K562 (cell line): ENCODE results near the gene MRPS6. TPM values are rescaled to one million over a fixed set of nuclear protein-coding genes. Genes with fewer than 3 reads are reported as not detected.

ENCODE experiments used
- ARID2 ChIP-seq: fragments of 450-650 bp; IDR thresholded peaks from 2 replicates; pipeline ENCODE4 v1.6.1; 2017; ENCODE audit warnings: antibody characterized with exemption, mild to moderate bottlenecking
- BDP1 ChIP-seq: IDR thresholded peaks from 3 replicates; pipeline ENCODE4 v1.6.1; 2011; ENCODE audit not compliant: insufficient read length, insufficient read depth
- DDX20 ChIP-seq: fragments of 450-650 bp; IDR thresholded peaks from 2 replicates; pipeline ENCODE4 v1.6.1; 2016; ENCODE audit warnings: missing genetic modification characterization, low read depth, mild to moderate bottlenecking, missing compliant biosample characterization, moderate library complexity
- MTA3 ChIP-seq: fragments of 450-650 bp; formaldehyde crosslinking; IDR thresholded peaks from 2 replicates; pipeline ENCODE4 v1.6.1; 2017; ENCODE audit warnings: mild to moderate bottlenecking, borderline replicate concordance
- NCOA1 ChIP-seq: fragments of 450-650 bp; IDR thresholded peaks from 2 replicates; pipeline ENCODE4 v1.6.1; 2016; ENCODE audit warnings: low read depth
- NR4A1 ChIP-seq, 2 experiments: fragments of 250-450 bp in 1 of 2; fragments of 450-650 bp in 1 of 2; sonication (Bioruptor Pico) in 1 of 2; IDR thresholded peaks; 2 replicates each; pipeline versions ENCODE4 v1.4.0 to v1.6.1; 2016 to 2020; ENCODE audit warnings: mild to moderate bottlenecking in 2 of 2, missing compliant biosample characterization in 1 of 2, missing genetic modification characterization in 1 of 2, moderate library complexity in 1 of 2
- PCBP1 ChIP-seq: fragments of 200-400 bp; formaldehyde crosslinking; IDR thresholded peaks from 2 replicates; pipeline ENCODE4 v1.6.1; 2018; ENCODE audit warnings: mild to moderate bottlenecking, low read depth, low read length; ENCODE audit not compliant: poor library complexity, severe bottlenecking
- PTBP1 ChIP-seq: fragments of 200-400 bp; formaldehyde crosslinking; IDR thresholded peaks from 2 replicates; pipeline ENCODE4 v1.6.1; 2017; ENCODE audit warnings: low read depth, low read length
- SNRNP70 ChIP-seq: fragments of 200-400 bp; formaldehyde crosslinking; optimal IDR thresholded peaks from 2 replicates; pipeline ENCODE3; 2017; ENCODE audit warnings: low read depth, low read length
- SOX6 ChIP-seq: fragments of 450-650 bp; IDR thresholded peaks from 2 replicates; pipeline ENCODE4 v1.6.1; 2014; ENCODE audit warnings: mild to moderate bottlenecking
- TAL1 ChIP-seq: fragments of 450-650 bp; IDR thresholded peaks from 2 replicates; pipeline ENCODE4 v1.6.1; 2016; ENCODE audit warnings: mild to moderate bottlenecking
- TEAD2 ChIP-seq: fragments of 450-650 bp; IDR thresholded peaks from 2 replicates; pipeline ENCODE4 v1.6.1; 2016; ENCODE audit warnings: missing genetic modification characterization, control low read depth, missing compliant biosample characterization
- ZNF644 ChIP-seq: fragments of 200-800 bp; sonication (Bioruptor generic); IDR thresholded peaks from 2 replicates; pipeline ENCODE4 v1.6.1; 2016; ENCODE audit warnings: low read depth, missing genetic modification characterization, missing compliant biosample characterization
- polyA plus RNA-seq, 8 experiments: library from polyadenylated mRNA; depleted of rRNA in 4 of 8; stranded (reverse) in 5 of 8; unstranded in 3 of 8; fragments of >200 nt; fragmentation: Nextera tagmentation in 2 of 8; fragmentation: Illumina TruSeq in 1 of 8; extraction: Ambion mirVana in 2 of 8; extraction: Trizol in 1 of 8; gene quantifications; 2 replicates each; pipeline versions ENCODE4 v1.2.1 to v1.2.3, GENCODE V29; 2011 to 2014; ENCODE audit warnings: inconsistent platforms in 1 of 8, missing spikeins in 1 of 8
- total RNA-seq, 7 experiments: library from RNA; depleted of rRNA in 6 of 7; stranded (reverse); fragments of >200 nt in 6 of 7; fragmentation: Illumina TruSeq in 2 of 7; extraction: Trizol in 2 of 7; gene quantifications; 2 replicates each; pipeline versions ENCODE4 v1.2.1 to v1.2.3, GENCODE V29; 2011 to 2021; ENCODE audit warnings: low replicate concordance in 1 of 7
- TF ChIP-seq, protein P1 (sequence below): IDR thresholded peaks from 2 replicates; pipeline ENCODE4 v1.6.1; 2011; ENCODE audit warnings: borderline replicate concordance, low read depth, mild to moderate bottlenecking, moderate library complexity, low read length; ENCODE audit not compliant: insufficient read depth, poor library complexity, severe bottlenecking
- TF ChIP-seq, protein P2 (sequence below), 2 experiments: fragments of 450-650 bp in 1 of 2; sonication (generic) in 1 of 2; formaldehyde crosslinking in 1 of 2; IDR thresholded peaks in 1 of 2; conservative IDR thresholded peaks in 1 of 2; 2 replicates each; pipeline versions ENCODE4 v1.6.1 to v1.8.1; 2016 to 2023; ENCODE audit warnings: mild to moderate bottlenecking in 2 of 2, moderate library complexity in 2 of 2, inconsistent platforms in 1 of 2, missing genetic modification reagents in 1 of 2
- TF ChIP-seq, protein P3 (sequence below): sonication (generic); formaldehyde crosslinking; IDR thresholded peaks from 2 replicates; pipeline ENCODE4 v1.8.0; 2022; ENCODE audit warnings: mild to moderate bottlenecking, missing genetic modification reagents, borderline replicate concordance
- TF ChIP-seq, protein P4 (sequence below), 2 experiments: fragments of 250-450 bp in 1 of 2; fragments of 450-650 bp in 1 of 2; sonication (Bioruptor Pico) in 1 of 2; IDR thresholded peaks; 2 replicates each; pipeline versions ENCODE4 v1.6.1 to v1.8.0; 2016 to 2021; ENCODE audit warnings: mild to moderate bottlenecking in 2 of 2, moderate library complexity in 2 of 2, missing compliant biosample characterization in 1 of 2, missing genetic modification characterization in 1 of 2

MRPS6 gene
- total and polyA plus RNA-seq, 9 of the 15 experiments (the other 6 are each of a cell fraction or from before 2014, with no cell fraction given): 26.1 to 72.0 (median 39.3) TPM

DNA sequence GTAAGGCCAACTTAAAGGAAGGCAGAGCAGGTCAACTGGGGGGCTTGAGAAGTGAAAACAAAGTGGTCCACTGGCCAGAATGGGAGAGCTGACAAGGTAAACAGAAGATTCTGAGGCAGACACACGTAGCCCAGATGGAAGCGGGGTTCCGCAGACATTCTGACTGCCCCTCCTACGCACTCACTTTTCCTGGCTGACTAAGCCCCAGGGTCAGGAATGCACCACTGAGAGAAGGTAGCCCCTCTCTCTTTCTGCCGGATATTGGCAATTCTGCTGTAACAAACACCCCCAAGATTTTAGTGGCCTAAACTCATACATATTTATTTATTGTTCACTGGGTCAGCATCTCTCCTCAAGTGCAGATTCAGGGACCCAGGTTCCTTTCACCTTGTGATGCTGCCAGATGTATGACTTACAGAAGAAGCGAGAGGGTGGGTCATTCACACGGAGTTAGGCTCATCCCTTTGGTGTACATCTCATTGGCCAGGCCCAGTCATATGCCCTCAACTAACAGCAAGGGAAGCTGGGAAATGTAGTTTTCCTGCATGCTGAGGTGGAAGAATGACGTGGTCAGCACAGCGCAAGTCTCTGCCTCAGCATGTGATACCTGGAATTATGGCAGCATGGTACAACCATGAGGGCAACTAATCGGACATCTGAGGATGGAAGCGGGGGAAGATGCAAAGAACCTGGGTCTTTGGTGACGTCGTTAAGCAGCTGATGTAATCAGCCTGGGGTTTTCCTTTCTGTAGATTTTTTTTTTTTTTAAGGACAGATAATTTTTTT lies 43.4 kb upstream of the MRPS6 start (continued):
- TF ChIP-seq MTA3 (peak; percentile 70; the same call in 1 of the 2 replicates), SNRNP70 (no peak), TAL1 (no peak), TEAD2 (no peak), PCBP1 (no peak), DDX20 (tag) (no peak), PTBP1 (no peak), BDP1 (no peak), ARID2 (no peak), NCOA1 (no peak), ZNF644 (tag) (no peak), NR4A1 (CRISPR knock-in tag; IDR thresholded peaks at IDR 0.05) (no peak), NR4A1 (tag; IDR thresholded peaks at IDR 0.05) (no peak), SOX6 (no peak)
- TF ChIP-seq, protein P1, sequence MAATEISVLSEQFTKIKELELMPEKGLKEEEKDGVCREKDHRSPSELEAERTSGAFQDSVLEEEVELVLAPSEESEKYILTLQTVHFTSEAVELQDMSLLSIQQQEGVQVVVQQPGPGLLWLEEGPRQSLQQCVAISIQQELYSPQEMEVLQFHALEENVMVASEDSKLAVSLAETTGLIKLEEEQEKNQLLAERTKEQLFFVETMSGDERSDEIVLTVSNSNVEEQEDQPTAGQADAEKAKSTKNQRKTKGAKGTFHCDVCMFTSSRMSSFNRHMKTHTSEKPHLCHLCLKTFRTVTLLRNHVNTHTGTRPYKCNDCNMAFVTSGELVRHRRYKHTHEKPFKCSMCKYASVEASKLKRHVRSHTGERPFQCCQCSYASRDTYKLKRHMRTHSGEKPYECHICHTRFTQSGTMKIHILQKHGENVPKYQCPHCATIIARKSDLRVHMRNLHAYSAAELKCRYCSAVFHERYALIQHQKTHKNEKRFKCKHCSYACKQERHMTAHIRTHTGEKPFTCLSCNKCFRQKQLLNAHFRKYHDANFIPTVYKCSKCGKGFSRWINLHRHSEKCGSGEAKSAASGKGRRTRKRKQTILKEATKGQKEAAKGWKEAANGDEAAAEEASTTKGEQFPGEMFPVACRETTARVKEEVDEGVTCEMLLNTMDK: no peak
- TF ChIP-seq, protein P2, sequence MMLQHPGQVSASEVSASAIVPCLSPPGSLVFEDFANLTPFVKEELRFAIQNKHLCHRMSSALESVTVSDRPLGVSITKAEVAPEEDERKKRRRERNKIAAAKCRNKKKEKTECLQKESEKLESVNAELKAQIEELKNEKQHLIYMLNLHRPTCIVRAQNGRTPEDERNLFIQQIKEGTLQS (IDR thresholded peaks at IDR 0.05): peak; percentile 89
- TF ChIP-seq, protein P2 (CRISPR knock-in tag; conservative IDR thresholded peaks at IDR 0.05): no peak
- TF ChIP-seq, protein P3, sequence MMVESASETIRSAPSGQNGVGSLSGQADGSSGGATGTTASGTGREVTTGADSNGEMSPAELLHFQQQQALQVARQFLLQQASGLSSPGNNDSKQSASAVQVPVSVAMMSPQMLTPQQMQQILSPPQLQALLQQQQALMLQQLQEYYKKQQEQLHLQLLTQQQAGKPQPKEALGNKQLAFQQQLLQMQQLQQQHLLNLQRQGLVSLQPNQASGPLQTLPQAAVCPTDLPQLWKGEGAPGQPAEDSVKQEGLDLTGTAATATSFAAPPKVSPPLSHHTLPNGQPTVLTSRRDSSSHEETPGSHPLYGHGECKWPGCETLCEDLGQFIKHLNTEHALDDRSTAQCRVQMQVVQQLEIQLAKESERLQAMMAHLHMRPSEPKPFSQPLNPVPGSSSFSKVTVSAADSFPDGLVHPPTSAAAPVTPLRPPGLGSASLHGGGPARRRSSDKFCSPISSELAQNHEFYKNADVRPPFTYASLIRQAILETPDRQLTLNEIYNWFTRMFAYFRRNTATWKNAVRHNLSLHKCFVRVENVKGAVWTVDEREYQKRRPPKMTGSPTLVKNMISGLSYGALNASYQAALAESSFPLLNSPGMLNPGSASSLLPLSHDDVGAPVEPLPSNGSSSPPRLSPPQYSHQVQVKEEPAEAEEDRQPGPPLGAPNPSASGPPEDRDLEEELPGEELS: no peak
- TF ChIP-seq, protein P4, sequence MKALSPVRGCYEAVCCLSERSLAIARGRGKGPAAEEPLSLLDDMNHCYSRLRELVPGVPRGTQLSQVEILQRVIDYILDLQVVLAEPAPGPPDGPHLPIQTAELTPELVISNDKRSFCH (CRISPR knock-in tag; IDR thresholded peaks at IDR 0.05): no peak
- TF ChIP-seq, protein P4 (tag; IDR thresholded peaks at IDR 0.05): peak; percentile 42; the same call in 1 of the 2 replicates
